ENCODE results near the gene NCDN.
A peak's percentile ranks its signal among the peaks of the same experiment; 100 is the strongest.
"Not testable (repeated sequence)": the region's sequence is repeated elsewhere in the genome, so short reads cannot be mapped to it uniquely, and the experiment has no call there.

NCDN gene

DNA sequence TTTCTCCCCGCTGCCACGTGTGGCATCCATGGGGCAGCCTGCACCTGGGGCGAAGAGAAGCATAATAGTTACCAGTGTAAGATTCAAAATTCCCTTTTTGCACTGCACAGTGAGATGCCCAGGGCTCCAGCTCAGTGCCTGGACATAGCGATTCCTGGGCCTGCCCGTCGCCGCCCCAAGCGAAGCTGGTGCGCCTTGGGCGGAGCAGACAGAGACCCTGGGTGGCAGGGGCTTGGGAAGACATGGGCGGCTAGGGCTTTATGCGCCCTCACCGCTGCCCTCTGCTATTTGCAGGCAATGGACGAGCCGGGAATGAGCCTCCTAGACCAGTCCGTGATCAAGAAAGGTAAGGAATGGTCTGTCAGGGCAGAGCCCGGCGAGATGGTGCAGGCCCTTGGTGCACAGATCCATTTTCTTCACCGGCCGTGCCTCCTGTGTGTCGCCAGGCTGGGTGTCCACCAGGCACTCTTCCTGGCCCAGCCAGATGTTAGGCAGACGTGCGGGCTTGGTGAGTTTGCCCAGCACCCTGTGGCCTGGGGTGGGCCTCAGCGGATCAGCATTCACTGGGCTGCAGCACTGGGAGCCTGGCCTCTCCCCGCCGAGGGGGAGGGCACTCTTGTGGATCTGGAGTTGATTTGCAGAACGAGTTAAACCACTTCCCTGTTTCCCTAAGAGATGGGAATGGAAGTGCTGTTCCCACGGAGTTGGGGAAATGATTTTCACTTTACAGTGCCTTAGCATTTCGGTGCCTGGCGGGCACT lies 17.2 kb downstream of the NCDN start:
- no peak overlapping the region for H3K4me3 ChIP-seq (replicated peaks; ENCODE audit: low read depth, low read length)
- no peak for TF ChIP-seq CTCF (IDR thresholded peaks at IDR 0.05; ENCODE audit: low read length, missing control alignments)
- DNase-seq (ENCODE audit: low read depth) = no peak

DNA sequence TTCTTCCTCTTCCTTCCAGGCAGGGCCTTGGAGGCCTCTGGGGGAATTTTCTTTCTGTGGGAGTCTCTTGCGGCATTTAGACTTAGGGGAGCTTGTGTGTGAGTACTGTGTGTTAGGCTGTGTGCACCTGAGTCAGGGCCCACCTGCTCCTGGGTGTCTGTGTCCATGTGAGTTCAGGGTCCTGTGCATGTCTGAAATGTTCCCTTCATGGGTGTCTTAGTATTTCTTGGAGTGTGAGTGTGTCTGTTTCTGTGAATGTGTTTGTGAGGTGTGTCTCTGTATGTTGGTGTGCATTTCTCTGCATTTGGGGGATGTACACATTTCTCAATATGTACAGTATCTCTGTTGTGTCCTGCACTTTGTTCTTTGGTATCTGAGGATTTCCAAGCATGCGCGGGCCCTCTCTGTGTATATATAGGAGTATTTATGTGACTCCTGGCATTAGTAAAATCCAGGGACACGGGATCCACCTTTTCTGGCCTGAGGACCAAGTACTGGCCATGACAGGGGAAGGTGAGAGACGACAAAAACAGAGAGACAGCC lies 17.9 kb downstream of the NCDN start:
- no peak for TF ChIP-seq CTCF (IDR thresholded peaks at IDR 0.05; ENCODE audit: low read length, missing control alignments)
- H3K4me3 ChIP-seq (replicated peaks; ENCODE audit: low read depth, low read length) = no peak overlapping the region
- DNase-seq (ENCODE audit: low read depth) = no peak

DNA sequence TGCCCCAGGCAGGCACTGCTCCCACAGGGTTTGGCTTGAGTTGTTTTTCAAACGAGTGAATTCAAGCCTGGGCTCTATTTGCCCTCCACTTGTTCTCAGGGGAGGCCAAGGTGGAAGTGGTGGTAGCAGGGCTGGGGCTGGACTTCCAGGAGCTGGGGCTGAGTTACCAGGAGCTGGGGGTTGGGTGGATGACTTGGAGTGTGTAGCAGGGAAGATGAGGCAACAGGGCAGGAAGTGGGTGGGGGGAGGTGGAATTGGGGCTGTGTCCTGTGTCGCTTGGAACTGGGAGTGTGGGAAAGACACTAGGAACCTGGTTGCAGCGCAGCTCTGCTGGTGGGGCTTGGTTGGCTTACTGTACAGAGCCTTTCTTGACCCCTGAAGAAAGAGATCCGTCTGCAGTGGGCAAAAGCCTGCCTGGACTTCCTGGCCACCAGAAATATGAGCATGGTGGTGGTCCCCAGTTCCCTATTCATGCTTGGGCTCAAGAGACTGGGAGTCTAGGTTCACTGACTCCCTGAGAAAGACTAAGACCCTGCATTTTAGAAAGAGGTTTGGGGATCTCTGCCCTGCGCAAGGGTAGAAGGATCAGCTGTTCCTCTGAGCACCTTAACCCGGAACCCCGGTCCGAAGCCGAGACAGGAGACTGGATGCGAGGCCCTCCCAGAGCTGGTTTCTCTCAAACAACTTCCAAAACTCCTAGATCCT lies 18.6 kb downstream of the NCDN start:
- no peak overlapping the region for H3K4me3 ChIP-seq (replicated peaks; ENCODE audit: low read depth, low read length)
- no peak for DNase-seq (ENCODE audit: low read depth)
- no peak for TF ChIP-seq CTCF (IDR thresholded peaks at IDR 0.05; ENCODE audit: low read length, missing control alignments)

- DNase-seq (ENCODE audit: low read depth); H3K4me3 ChIP-seq (replicated peaks; ENCODE audit: low read depth, low read length): not testable (repeated sequence)
Measured at GRCh38 chr1:35576766-35577070, 19.1 kb downstream of the NCDN start.

- DNase-seq (ENCODE audit: low read depth) = no peak
- H3K4me3 ChIP-seq (replicated peaks; ENCODE audit: low read depth, low read length) = peak overlapping the region; percentile 3
Measured at GRCh38 chr1:35577071-35577998, 19.7 kb downstream of the NCDN start.

DNA sequence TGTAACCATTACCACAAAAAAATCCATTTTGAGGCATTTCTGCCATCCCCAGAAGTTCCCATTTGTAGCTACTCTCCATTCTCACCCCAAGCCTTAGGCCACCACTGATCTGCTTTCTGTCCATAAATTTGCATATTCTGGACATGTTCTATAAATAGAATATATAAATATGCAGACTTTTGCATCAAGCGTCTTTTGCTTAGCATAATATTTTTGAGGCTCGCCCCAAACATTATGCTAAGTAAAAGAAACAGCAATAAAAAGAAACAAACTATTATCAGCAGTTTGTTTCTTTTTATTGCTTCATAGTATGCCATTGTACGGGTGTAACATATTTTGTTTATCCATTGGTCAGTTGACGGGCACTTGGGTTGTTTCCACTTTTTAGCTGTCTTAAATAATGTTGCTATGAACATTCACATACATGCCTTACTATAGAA lies 23.4 kb downstream of the NCDN start:
- TF ChIP-seq CTCF (IDR thresholded peaks at IDR 0.05; ENCODE audit: low read length, missing control alignments) = no peak
- no peak for DNase-seq (ENCODE audit: low read depth)
- H3K4me3 ChIP-seq (replicated peaks; ENCODE audit: low read depth, low read length) = no peak overlapping the region

More at GRCh38 chr1:35577071-35577998, 19.7 kb downstream of the NCDN start:
- no peak for TF ChIP-seq CTCF (IDR thresholded peaks at IDR 0.05; ENCODE audit: low read length, missing control alignments)

- not testable (repeated sequence) for DNase-seq (ENCODE audit: low read depth); H3K4me3 ChIP-seq (replicated peaks; ENCODE audit: low read depth, low read length)
Measured at GRCh38 chr1:35581621-35582020, 24.0 kb downstream of the NCDN start.
